Activated CD4-positive, alpha-beta T cell treated with anti-CD3 and anti-CD28 coated beads, Interleukin-2, amount 50 U/mL, for 4 hours (primary cell): ENCODE results near the gene SLC2A4.

Experiments
- DNase-seq, 2 experiments: peaks; one replicate each; pipeline ENCODE4 v3.0.0-alpha.2; 2020

The SLC2A4 gene

DNA sequence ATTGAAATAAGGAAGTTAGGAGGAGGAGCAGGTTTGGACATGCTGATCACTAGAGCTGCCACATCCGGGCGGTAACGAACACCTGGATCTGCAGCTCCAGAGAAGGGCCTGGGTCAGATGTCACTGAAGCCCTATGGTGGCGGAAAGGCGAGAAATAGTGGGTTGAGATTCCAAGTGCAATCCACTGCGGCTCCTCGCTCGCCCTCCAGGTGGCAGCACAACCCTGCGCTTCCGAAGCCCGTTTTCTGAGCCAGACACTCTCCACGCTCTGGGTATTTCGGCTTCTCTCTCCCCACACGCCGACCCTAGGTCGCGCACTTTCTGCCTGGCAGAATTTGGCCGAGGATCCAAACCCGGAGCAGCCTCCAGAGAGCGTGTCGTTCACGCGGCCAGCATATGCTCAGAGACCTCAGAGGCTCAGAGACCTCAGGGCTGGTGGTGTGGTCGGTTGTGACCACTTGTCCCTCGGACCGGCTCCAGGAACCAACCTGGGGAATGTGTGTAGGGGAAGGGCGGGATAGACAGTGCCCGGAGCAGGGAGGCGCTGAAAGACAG is 922 bp upstream of the SLC2A4 start:
- peak; percentile 82 for DNase-seq

- no peak for DNase-seq
These were observed 634 bp downstream of the SLC2A4 start for GRCh38 chr17:7281953-7282751.

DNA sequence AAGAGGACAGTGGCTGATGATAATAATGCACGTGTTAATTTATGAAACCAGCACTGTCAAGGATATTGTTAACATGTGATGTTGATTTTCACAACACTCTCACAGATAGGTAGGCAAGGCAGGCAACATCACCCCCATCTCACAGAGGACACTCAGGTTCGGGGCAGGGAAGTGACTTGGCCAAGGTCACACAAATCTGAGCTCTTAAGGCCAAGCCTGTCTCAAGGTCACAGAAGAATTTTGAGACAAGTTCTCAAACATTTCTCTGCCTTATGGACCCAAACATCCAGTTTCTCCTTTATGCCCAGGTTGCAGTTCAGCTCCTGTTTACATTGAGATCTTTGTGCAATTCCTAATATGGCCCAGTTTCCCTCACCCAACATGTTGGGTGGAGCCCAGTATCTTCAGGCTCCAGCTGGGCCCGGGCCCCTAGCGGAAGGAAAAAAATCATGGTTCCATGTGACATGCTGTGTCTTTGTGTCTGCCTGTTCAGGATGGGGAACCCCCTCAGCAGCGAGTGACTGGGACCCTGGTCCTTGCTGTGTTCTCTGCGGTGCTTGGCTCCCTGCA is 1.3 kb downstream of the SLC2A4 start:
- DNase-seq: no peak

GRCh38 chr17:7283471-7284216 is 2.1 kb downstream of the SLC2A4 start:
- DNase-seq: no peak

DNA sequence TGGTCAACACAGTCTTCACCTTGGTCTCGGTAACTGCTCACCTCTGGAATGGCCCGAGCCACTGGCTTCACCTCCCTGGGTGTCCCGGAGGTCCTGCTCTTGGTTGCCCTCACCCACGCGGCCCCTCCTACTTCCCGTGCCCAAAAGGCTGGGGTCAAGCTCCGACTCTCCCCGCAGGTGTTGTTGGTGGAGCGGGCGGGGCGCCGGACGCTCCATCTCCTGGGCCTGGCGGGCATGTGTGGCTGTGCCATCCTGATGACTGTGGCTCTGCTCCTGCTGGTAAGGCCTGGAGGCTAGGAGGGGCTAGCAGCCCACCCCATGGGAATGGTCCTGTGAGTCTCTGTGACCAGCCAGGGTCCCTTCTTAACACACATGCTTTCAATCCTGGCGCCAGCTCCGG is 3.4 kb downstream of the SLC2A4 start:
- DNase-seq: no peak

DNA sequence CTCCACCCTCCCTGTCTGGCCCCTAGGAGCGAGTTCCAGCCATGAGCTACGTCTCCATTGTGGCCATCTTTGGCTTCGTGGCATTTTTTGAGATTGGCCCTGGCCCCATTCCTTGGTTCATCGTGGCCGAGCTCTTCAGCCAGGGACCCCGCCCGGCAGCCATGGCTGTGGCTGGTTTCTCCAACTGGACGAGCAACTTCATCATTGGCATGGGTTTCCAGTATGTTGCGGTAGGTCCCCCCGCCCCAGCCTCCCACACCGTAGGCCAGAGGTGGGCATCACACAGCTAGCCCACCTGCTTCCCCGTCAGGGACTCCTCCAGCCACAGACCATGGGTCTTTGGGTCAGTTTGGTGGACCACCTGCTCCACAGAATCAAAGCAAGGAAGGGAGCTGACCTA is 4.2 kb downstream of the SLC2A4 start:
- DNase-seq: no peak

- no peak for DNase-seq
These were observed 7.9 kb downstream of the SLC2A4 start for GRCh38 chr17:7289256-7290032.

DNA sequence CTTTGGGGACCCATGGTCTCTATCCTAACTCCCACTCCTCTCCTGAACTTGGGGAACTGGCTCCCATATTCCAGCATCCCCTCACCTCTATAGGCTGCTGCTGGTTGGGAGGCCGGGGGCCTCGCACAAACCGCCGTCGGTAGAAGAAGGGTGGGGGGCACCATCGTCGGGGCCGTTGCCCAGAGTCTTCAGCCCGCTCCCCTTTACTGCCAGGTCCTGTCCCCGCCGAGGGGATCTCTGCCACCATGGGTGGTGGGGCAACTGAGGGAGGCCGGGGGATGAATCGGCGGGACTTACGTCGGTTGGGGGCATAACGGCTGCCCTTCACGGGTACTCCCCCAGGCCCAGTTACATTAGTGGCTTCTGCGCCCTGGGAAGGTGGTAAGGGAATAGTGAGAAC is 8.6 kb downstream of the SLC2A4 start:
- DNase-seq: no peak

GRCh38 chr17:7290685-7291084 is 9.2 kb downstream of the SLC2A4 start:
- DNase-seq: no peak

DNA sequence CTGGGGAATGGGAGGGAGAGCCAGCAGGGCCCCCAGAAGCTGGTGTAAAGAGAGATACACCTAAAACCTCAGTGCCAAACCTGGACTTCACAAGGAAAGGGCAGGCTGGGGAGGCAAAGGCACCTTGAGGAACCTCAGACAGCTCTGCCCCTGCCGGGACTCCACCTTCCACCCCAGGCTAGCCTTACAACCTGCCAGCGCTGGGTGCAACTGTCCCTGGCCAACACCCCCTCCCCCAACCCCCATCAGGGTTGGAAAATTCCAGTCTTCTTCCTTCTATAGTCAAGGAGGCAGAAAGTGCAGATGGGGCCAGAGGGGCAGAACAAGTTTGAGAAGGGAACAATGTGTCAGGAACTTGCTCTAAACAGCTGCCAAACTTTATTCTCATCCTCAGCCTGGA is 10.7 kb downstream of the SLC2A4 start:
- DNase-seq: no peak

DNA sequence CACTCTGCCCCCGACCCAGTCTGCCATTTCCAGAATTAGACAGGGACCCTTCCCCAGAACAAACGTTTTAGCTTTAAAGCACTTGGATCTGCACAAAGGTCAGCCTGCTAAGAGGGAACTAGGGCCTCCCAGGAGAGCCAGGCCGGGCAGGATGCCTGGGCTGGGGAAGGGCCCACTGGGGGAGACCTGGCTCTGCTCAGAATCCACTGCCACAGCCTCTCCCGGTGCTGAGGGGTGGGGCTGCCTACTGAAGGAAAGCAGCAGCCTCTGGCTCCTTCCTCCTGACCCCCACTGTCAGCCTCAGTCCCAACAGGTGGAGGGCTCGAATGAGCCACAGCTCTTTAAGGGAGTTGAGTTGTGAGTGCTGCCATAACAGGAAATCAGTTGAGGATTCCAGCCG is 11.2 kb downstream of the SLC2A4 start:
- no peak for DNase-seq

DNA sequence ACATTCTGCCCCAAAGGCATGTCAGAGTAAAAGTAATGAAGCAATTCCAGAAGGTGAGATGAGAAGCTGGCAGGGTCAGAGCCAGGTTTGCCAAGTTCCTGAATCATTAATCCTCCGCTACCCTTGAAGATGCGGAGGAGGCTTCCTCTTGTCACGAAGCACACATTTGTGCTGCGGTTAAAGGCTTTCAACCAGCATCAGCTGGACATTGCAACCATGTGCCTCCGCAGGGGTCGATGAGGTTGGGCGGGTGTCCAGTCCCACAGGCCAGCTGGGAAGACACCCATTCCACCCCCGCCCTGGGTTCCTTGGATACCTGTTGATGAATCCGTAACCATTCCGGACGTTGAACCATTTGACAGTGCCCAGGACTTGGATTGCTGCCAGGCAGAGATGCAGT is 11.6 kb downstream of the SLC2A4 start:
- no peak for DNase-seq

GRCh38 chr17:7293816-7294613 is 12.5 kb downstream of the SLC2A4 start:
- DNase-seq: no peak

GRCh38 chr17:7294614-7295153 is 13.2 kb downstream of the SLC2A4 start, which contains the start of gene YBX2:
YBX2 (minus strand) TSS chr17:7294639; CDS start chr17:7294500, 139 bp downstream.
- peak; percentile 54 to 66 for DNase-seq

DNA sequence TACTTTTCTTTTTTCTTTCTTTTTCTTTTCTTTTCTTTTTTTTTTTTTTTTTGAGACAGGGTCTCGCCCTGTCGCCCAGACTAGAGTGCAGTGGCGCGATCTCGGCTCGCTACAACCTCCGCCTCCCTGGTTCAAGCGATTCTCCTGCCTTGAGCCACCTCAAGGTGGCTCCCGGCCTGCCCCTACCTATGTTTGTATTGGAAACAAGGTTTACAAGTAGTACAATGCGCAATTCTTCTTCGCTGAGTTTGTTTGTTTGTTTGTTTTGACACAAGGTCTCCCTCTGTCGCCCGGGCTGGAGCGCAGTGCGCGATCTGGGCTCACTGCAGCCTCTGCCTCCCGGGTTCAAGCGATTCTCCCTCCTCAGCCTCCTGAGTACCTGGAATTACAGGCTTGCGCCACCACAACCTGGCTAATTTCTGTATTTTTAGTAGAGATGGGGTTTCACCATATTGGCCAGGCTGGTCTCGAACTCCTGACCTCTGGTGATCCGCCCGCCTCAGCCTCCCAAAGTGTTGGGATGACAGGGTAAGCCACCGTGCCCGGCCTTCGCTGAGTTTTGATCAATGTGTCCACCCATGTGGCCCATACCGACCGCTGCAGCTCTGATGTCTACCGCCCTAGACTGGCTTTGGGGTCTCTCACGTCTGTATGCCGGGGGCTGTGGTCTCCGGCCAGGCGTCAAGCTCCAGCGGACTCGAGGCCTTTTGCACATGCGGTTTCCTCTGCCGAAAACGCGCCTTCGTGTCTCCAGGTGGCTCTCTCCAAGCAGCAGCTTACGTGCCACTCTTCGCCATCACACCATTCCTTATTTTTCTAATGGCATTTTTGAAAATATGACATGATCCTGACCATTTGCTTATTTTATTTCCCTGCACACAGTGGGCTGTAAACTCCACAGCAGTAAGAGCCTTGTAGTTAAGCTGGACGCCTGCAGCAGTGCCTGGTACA is 14.0 kb downstream of the SLC2A4 start:
- DNase-seq: no peak

GRCh38 chr17:7296189-7296861 is 14.8 kb downstream of the SLC2A4 start:
- peak; percentile 39 to 43 for DNase-seq

- DNase-seq: no peak
These were observed 22.7 kb downstream of the SLC2A4 start for GRCh38 chr17:7304179-7304578.

DNA sequence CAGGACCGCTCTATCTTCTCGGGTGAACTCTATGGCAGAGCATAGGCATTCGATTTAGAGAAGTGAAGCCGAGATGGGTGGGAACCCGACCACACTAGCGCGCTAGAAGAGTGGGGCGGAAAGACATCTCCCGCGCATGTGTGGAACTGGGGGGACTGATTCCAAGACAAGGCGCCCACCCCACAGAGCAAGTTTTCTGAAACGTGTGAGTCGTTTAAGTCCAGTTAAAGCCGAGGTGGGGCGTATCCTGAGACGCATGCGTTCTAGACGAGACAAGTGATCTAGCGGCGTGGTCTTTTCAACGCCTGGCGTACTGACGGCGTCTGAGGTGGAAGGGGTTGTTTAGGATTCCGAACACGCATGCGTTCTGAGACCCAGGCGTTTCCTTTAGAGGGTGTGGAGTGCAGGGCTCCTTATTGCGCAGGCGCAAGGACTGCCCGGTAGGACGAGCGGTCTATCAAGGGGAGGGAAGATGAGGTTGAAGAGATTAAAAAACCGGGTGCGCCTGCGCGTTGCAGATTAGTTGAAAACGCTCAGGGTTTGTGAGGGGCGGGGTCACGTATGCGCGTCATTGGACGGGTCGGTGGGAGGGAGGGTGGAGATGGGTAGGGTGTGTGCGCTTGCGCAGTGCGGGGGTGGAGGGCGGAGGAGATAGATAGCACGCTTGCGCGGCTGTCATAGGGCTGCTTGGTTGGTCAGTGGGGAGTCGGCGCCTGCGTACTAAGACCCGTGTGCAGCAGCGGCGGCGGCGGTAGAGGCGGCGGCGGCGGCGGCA is 25.6 kb downstream of the SLC2A4 start, which contains the start of gene EIF5A:
Gene EIF5A, plus strand, starts transcription at position 718 of the 775 bp plus-strand sequence. CDS start 2,008 bp downstream, outside the sequence.
- peak; percentile 100 for DNase-seq
